Astrocyte (in vitro differentiated cells and primary cell): ENCODE measurements around the gene ADCY5. TPM values are rescaled to one million over a fixed set of nuclear protein-coding genes. Genes with fewer than 3 reads are reported as not detected.

ENCODE experiments used
- DNase-seq: peaks from one replicate; pipeline ENCODE4 v3.0.0-alpha.2; 2010; ENCODE audit warnings: low read depth
- FAIRE-seq: peaks from 2 replicates; lab custom pipeline; 2011; peaks lifted over from hg19 to GRCh38; lab: Jason Lieb, UNC
- H2AFZ ChIP-seq: 2 replicates; pipeline ENCODE4 v1.6.0; 2012; ENCODE audit warnings: low read depth, low read length, inconsistent platforms
- H3K27ac ChIP-seq: 2 replicates; pipeline ENCODE4 v1.5.1; 2011; ENCODE audit warnings: low read depth, low read length, inconsistent platforms
- H3K27me3 ChIP-seq: 2 replicates; pipeline ENCODE4 v1.6.0; 2011; ENCODE audit warnings: low read length, inconsistent platforms; ENCODE audit not compliant: insufficient read depth
- H3K36me3 ChIP-seq: 2 replicates; pipeline ENCODE4 v1.5.1; 2011; ENCODE audit warnings: low read length, inconsistent platforms; ENCODE audit not compliant: insufficient read depth
- H3K4me1 ChIP-seq: 2 replicates; pipeline ENCODE4 v1.5.1; 2011; ENCODE audit warnings: low read length, inconsistent platforms; ENCODE audit not compliant: insufficient read depth
- H3K4me2 ChIP-seq: 2 replicates; pipeline ENCODE4 v1.6.0; 2012; ENCODE audit warnings: low read length, inconsistent platforms
- H3K4me3 ChIP-seq: 2 replicates; pipeline ENCODE4 v1.5.1; 2011; ENCODE audit warnings: low read depth, mild to moderate bottlenecking, low read length, inconsistent platforms; ENCODE audit not compliant: insufficient read depth
- H3K79me2 ChIP-seq: 2 replicates; pipeline ENCODE4 v1.6.0; 2012; ENCODE audit warnings: mild to moderate bottlenecking, low read length, inconsistent platforms; ENCODE audit not compliant: insufficient read depth
- H3K9ac ChIP-seq: 2 replicates; pipeline ENCODE4 v1.6.0; 2012; ENCODE audit warnings: mild to moderate bottlenecking, low read length, inconsistent platforms
- H3K9me3 ChIP-seq: 2 replicates; pipeline ENCODE4 v1.5.1; 2012; ENCODE audit warnings: low read depth, mild to moderate bottlenecking, low read length, inconsistent platforms; ENCODE audit not compliant: insufficient read depth
- H4K20me1 ChIP-seq: 2 replicates; pipeline ENCODE4 v1.6.0; 2012; ENCODE audit warnings: low read length, inconsistent platforms; ENCODE audit not compliant: insufficient read depth
- H3K27ac Mint-ChIP-seq: one replicate; pipeline ENCODE4 v1.8.0; 2021; ENCODE audit warnings: mild to moderate bottlenecking, mixed read lengths; ENCODE audit not compliant: unreplicated experiment
- H3K27me3 Mint-ChIP-seq: one replicate; pipeline ENCODE4 v1.8.0; 2021; ENCODE audit warnings: low read depth, mixed read lengths; ENCODE audit not compliant: unreplicated experiment
- H3K36me3 Mint-ChIP-seq: one replicate; pipeline ENCODE4 v1.8.0; 2021; ENCODE audit warnings: low read depth, mixed read lengths; ENCODE audit not compliant: unreplicated experiment
- H3K4me1 Mint-ChIP-seq: one replicate; pipeline ENCODE4 v1.8.0; 2021; ENCODE audit warnings: low read depth, mixed read lengths; ENCODE audit not compliant: unreplicated experiment
- H3K4me3 Mint-ChIP-seq: one replicate; pipeline ENCODE4 v1.8.0; 2021; ENCODE audit warnings: mild to moderate bottlenecking, moderate library complexity, mixed read lengths; ENCODE audit not compliant: unreplicated experiment
- H3K9me3 Mint-ChIP-seq: one replicate; pipeline ENCODE4 v1.8.0; 2021; ENCODE audit warnings: mild to moderate bottlenecking, mixed read lengths; ENCODE audit not compliant: unreplicated experiment
- CTCF ChIP-seq: IDR thresholded peaks from 2 replicates; pipeline ENCODE4 v1.5.1; 2011; ENCODE audit warnings: low read depth, mild to moderate bottlenecking, inconsistent platforms, low read length, moderate library complexity; ENCODE audit not compliant: insufficient read depth
- EZH2 ChIP-seq: IDR thresholded peaks from 2 replicates; pipeline ENCODE4 v1.6.1; 2012; ENCODE audit warnings: mild to moderate bottlenecking, low read length, inconsistent platforms; ENCODE audit not compliant: insufficient read depth
- total RNA-seq: library from RNA; stranded (reverse); gene quantifications from 2 replicates; pipeline ENCODE4 v1.2.1, GENCODE V29; 2021

Gene ADCY5
- total RNA-seq, 1 donor from 2014 or later = 1.2 TPM

GRCh38 chr3:123285931-123286307 lies 163.0 kb downstream of the ADCY5 start:
- no peak overlapping the region for H3K4me3 ChIP-seq
- H2AFZ ChIP-seq = no peak overlapping the region
- no peaks in the 10 kb centered on the region for H3K27me3 ChIP-seq
- TF ChIP-seq EZH2 = no peak
- no peak for TF ChIP-seq CTCF
- peaks cover 10% of the 10 kb centered on the region for H4K20me1 ChIP-seq
- H3K79me2 ChIP-seq = no peaks in the 10 kb centered on the region
- H3K36me3 ChIP-seq = no peaks in the 10 kb centered on the region
- H3K27ac ChIP-seq = no peak overlapping the region
- no peaks in the 10 kb centered on the region for H3K4me1 Mint-ChIP-seq
- no peaks in the 10 kb centered on the region for H3K4me1 ChIP-seq
- H3K4me3 Mint-ChIP-seq = no peak overlapping the region
- no peaks in the 10 kb centered on the region for H3K9me3 ChIP-seq
- no peak for DNase-seq
- no peaks in the 10 kb centered on the region for H3K9me3 Mint-ChIP-seq
- peaks cover 4% of the 10 kb centered on the region for H3K36me3 Mint-ChIP-seq
- H3K4me2 ChIP-seq = no peak overlapping the region
- H3K27ac Mint-ChIP-seq = no peak overlapping the region
- no peak overlapping the region for H3K9ac ChIP-seq
- H3K27me3 Mint-ChIP-seq = peaks cover 23% of the 10 kb centered on the region
- FAIRE-seq = no peak

- H3K4me1 ChIP-seq = no peaks in the 10 kb centered on the region
- no peak overlapping the region for H3K27ac ChIP-seq
- H3K9me3 Mint-ChIP-seq = no peaks in the 10 kb centered on the region
- no peak for TF ChIP-seq CTCF
- no peaks in the 10 kb centered on the region for H3K4me1 Mint-ChIP-seq
- no peak overlapping the region for H3K4me3 ChIP-seq
- peaks cover 10% of the 10 kb centered on the region for H4K20me1 ChIP-seq
- DNase-seq = no peak
- no peaks in the 10 kb centered on the region for H3K9me3 ChIP-seq
- H3K27ac Mint-ChIP-seq = no peak overlapping the region
- no peaks in the 10 kb centered on the region for H3K27me3 ChIP-seq
- no peak for FAIRE-seq
- peaks cover 4% of the 10 kb centered on the region for H3K36me3 Mint-ChIP-seq
- no peak overlapping the region for H2AFZ ChIP-seq
- no peaks in the 10 kb centered on the region for H3K36me3 ChIP-seq
- H3K27me3 Mint-ChIP-seq = peaks cover 25% of the 10 kb centered on the region
- no peak overlapping the region for H3K4me2 ChIP-seq
- no peaks in the 10 kb centered on the region for H3K79me2 ChIP-seq
- no peak overlapping the region for H3K4me3 Mint-ChIP-seq
- H3K9ac ChIP-seq = no peak overlapping the region
Measured at GRCh38 chr3:123285479-123285878, 163.4 kb downstream of the ADCY5 start.

- no peak overlapping the region for H2AFZ ChIP-seq
- no peak overlapping the region for H3K4me2 ChIP-seq
- no peak for DNase-seq
- H3K4me3 ChIP-seq = no peak overlapping the region
- no peak overlapping the region for H3K9ac ChIP-seq
- peaks cover 7% of the 10 kb centered on the region for H3K36me3 Mint-ChIP-seq
- H3K9me3 ChIP-seq = no peaks in the 10 kb centered on the region
- no peak for FAIRE-seq
- no peaks in the 10 kb centered on the region for H3K9me3 Mint-ChIP-seq
- TF ChIP-seq EZH2 = no peak
- TF ChIP-seq CTCF = no peak
- peaks cover 10% of the 10 kb centered on the region for H4K20me1 ChIP-seq
- H3K27ac ChIP-seq = no peak overlapping the region
- H3K79me2 ChIP-seq = no peaks in the 10 kb centered on the region
- H3K27ac Mint-ChIP-seq = no peak overlapping the region
- no peaks in the 10 kb centered on the region for H3K4me1 ChIP-seq
- H3K27me3 Mint-ChIP-seq = peaks cover 27% of the 10 kb centered on the region
- H3K36me3 ChIP-seq = no peaks in the 10 kb centered on the region
- no peaks in the 10 kb centered on the region for H3K4me1 Mint-ChIP-seq
- H3K27me3 ChIP-seq = no peaks in the 10 kb centered on the region
- no peak overlapping the region for H3K4me3 Mint-ChIP-seq
Measured at GRCh38 chr3:123285066-123285465, 163.8 kb downstream of the ADCY5 start.
